Measurements from ENCODE around the gene EFL1. TPM values are rescaled to one million over a fixed set of nuclear protein-coding genes. Genes with fewer than 3 reads are reported as not detected.

EFL1 gene
- polyA plus RNA-seq, 1 donor (not counting 4 experiments of a cell fraction or from before 2014, with no cell fraction given), result 32.0 TPM

- no peaks in the 10 kb centered on the region for H4K20me1 ChIP-seq (ENCODE audit: control insufficient read depth, extremely low read depth, insufficient read depth, low read length)
- H3K9me3 ChIP-seq (ENCODE audit: control insufficient read depth, low read depth, low read length), result no peaks in the 10 kb centered on the region
- DNase-seq (ENCODE audit: low read depth, low spot score) (no peak), FAIRE-seq (no peak)
- H3K9me1 ChIP-seq (ENCODE audit: control insufficient read depth, extremely low read depth, insufficient read depth, low read length), result no peaks in the 10 kb centered on the region
- no peak overlapping the region for H3K4me3 ChIP-seq (ENCODE audit: control insufficient read depth in 2 of 3, extremely low read depth in 1 of 3, insufficient read depth in 2 of 3, low read depth in 1 of 3, low read length in 3 of 3)
- no peak overlapping the region for H2AFZ ChIP-seq (ENCODE audit: control insufficient read depth, low read length)
- no peaks in the 10 kb centered on the region for H3K79me2 ChIP-seq (ENCODE audit: control insufficient read depth, insufficient read depth, low read length)
- H3K4me1 ChIP-seq (ENCODE audit: control insufficient read depth, extremely low read depth, insufficient read depth, low read length), result peaks cover 15% of the 10 kb centered on the region
- no peaks in the 10 kb centered on the region for H3K27me3 ChIP-seq (ENCODE audit: control insufficient read depth, extremely low read depth, insufficient read depth, low read length)
- dilution Hi-C loops (cut with MboI; ENCODE audit: extremely low pct_ligation_motif_present, low sequenced_read_pairs), result no loop called here
- H3K27ac ChIP-seq (ENCODE audit: control insufficient read depth, insufficient read depth, low read length), result peak overlapping the region; percentile 80
- H3K36me3 ChIP-seq (ENCODE audit: control insufficient read depth in 2 of 2, extremely low read depth in 1 of 2, insufficient read depth in 2 of 2, low read length in 2 of 2), result peaks cover 1 to 16% of the 10 kb centered on the region in 2 experiments
- no peak overlapping the region for H3K4me2 ChIP-seq (ENCODE audit: control insufficient read depth, extremely low read depth, insufficient read depth, low read depth, low read length)
- H3K9ac ChIP-seq (ENCODE audit: control insufficient read depth, extremely low read depth, insufficient read depth, low read length), result peak overlapping the region; percentile 38
- no peak for TF ChIP-seq CTCF (optimal IDR thresholded peaks at IDR 0.05 in 1 of 3, IDR thresholded peaks at IDR 0.05 in 1 of 3, conservative IDR thresholded peaks at IDR 0.05 in 1 of 3; ENCODE audit: extremely low read depth in 1 of 3, insufficient read depth in 2 of 3, low read length in 3 of 3)
- TF ChIP-seq EZH2 (IDR thresholded peaks at IDR 0.05; ENCODE audit: low read length), result no peak
These were observed 116.0 kb downstream of the EFL1 start for GRCh38 chr15:82146576-82146975.

- TF ChIP-seq CTCF (optimal IDR thresholded peaks at IDR 0.05 in 1 of 3, IDR thresholded peaks at IDR 0.05 in 1 of 3, conservative IDR thresholded peaks at IDR 0.05 in 1 of 3; ENCODE audit: extremely low read depth in 1 of 3, insufficient read depth in 2 of 3, low read length in 3 of 3), result no peak
- TF ChIP-seq EZH2 (IDR thresholded peaks at IDR 0.05; ENCODE audit: low read length), result no peak
- H3K36me3 ChIP-seq (ENCODE audit: control insufficient read depth in 2 of 2, extremely low read depth in 1 of 2, insufficient read depth in 2 of 2, low read length in 2 of 2), result peaks cover 1 to 9% of the 10 kb centered on the region in 2 experiments
- no peaks in the 10 kb centered on the region for H4K20me1 ChIP-seq (ENCODE audit: control insufficient read depth, extremely low read depth, insufficient read depth, low read length)
- no peak overlapping the region for H3K4me2 ChIP-seq (ENCODE audit: control insufficient read depth, extremely low read depth, insufficient read depth, low read depth, low read length)
- H3K27ac ChIP-seq (ENCODE audit: control insufficient read depth, insufficient read depth, low read length), result no peak overlapping the region
- dilution Hi-C loops (cut with MboI; ENCODE audit: extremely low pct_ligation_motif_present, low sequenced_read_pairs), result no loop called here
- no peaks in the 10 kb centered on the region for H3K27me3 ChIP-seq (ENCODE audit: control insufficient read depth, extremely low read depth, insufficient read depth, low read length)
- no peaks in the 10 kb centered on the region for H3K79me2 ChIP-seq (ENCODE audit: control insufficient read depth, insufficient read depth, low read length)
- H3K9me1 ChIP-seq (ENCODE audit: control insufficient read depth, extremely low read depth, insufficient read depth, low read length), result no peaks in the 10 kb centered on the region
- no peaks in the 10 kb centered on the region for H3K9me3 ChIP-seq (ENCODE audit: control insufficient read depth, low read depth, low read length)
- no peak overlapping the region for H3K4me3 ChIP-seq (ENCODE audit: control insufficient read depth in 2 of 3, extremely low read depth in 1 of 3, insufficient read depth in 2 of 3, low read depth in 1 of 3, low read length in 3 of 3)
- no peak for FAIRE-seq
- H2AFZ ChIP-seq (ENCODE audit: control insufficient read depth, low read length), result no peak overlapping the region
- no peak overlapping the region for H3K9ac ChIP-seq (ENCODE audit: control insufficient read depth, extremely low read depth, insufficient read depth, low read length)
- peaks cover 27% of the 10 kb centered on the region for H3K4me1 ChIP-seq (ENCODE audit: control insufficient read depth, extremely low read depth, insufficient read depth, low read length)
- DNase-seq (ENCODE audit: low read depth, low spot score), result no peak
These were observed 118.8 kb downstream of the EFL1 start for GRCh38 chr15:82143390-82144385.
